OCI-LY7 (cell line): ENCODE data around the gene C3orf52. TPM values are rescaled to one million over a fixed set of nuclear protein-coding genes. Genes with fewer than 3 reads are reported as not detected.

Experiments used
- BruUV-seq: library from RNA; stranded (reverse); fragments of 400-500 nt; replicated peaks from 2 replicates; lab custom pipeline; 2021; lab: Mats Ljungman, UMichigan
- CTCF ChIA-PET: fragments of 300-600 bp; sonication (Branson Sonifier 250); formaldehyde crosslinking; loops from one replicate; lab custom pipeline; 2022; ENCODE audit warnings: antibody characterized with exemption; ENCODE audit not compliant: unreplicated experiment; lab: Charles Lee
- POLR2A ChIA-PET: fragments of 300-600 bp; sonication (Branson Sonifier 250); formaldehyde crosslinking; loops from one replicate; lab custom pipeline; 2022; ENCODE audit warnings: antibody characterized with exemption; lab: Charles Lee
- DNase-seq: peaks from one replicate; pipeline ENCODE4 v3.0.0-alpha.2; 2015; ENCODE audit warnings: low spot score
- H2AFZ ChIP-seq: fragments of 200-600 bp; sonication (generic), shearing (Covaris generic); 2 replicates; pipeline ENCODE4 v1.6.1; 2014; ENCODE audit warnings: mild to moderate bottlenecking, antibody characterized with exemption, low read length, moderate library complexity
- H3K27ac ChIP-seq: fragments of 200-600 bp; sonication (generic); 2 replicates; pipeline ENCODE4 v1.5.1; 2014; ENCODE audit warnings: mixed run types, low read depth, mild to moderate bottlenecking, moderate library complexity, low read length, inconsistent platforms; ENCODE audit not compliant: poor library complexity, severe bottlenecking
- H3K36me3 ChIP-seq: fragments of 200-600 bp; sonication (generic); 2 replicates; pipeline ENCODE4 v1.6.1; 2014; ENCODE audit warnings: mild to moderate bottlenecking, antibody characterized with exemption, low read length, moderate library complexity, mixed read lengths; ENCODE audit not compliant: insufficient read depth
- H3K4me1 ChIP-seq: fragments of 200-600 bp; sonication (generic); 2 replicates; pipeline ENCODE4 v1.5.1; 2014; ENCODE audit warnings: mild to moderate bottlenecking, low read length; ENCODE audit not compliant: insufficient read depth, poor library complexity, severe bottlenecking
- H3K4me2 ChIP-seq: fragments of 200-600 bp; sonication (generic); 2 replicates; pipeline ENCODE4 v1.6.1; 2014; ENCODE audit warnings: mild to moderate bottlenecking, low read length
- H3K4me3 ChIP-seq: fragments of 200-600 bp; sonication (generic); 2 replicates; pipeline ENCODE4 v1.5.1; 2014; ENCODE audit warnings: mild to moderate bottlenecking, low read depth, low read length; ENCODE audit not compliant: poor library complexity, severe bottlenecking
- H3K79me2 ChIP-seq: fragments of 200-600 bp; sonication (generic); 2 replicates; pipeline ENCODE4 v1.6.1; 2016; ENCODE audit warnings: low read depth, mild to moderate bottlenecking, low read length, moderate library complexity, mixed read lengths; ENCODE audit not compliant: insufficient read depth
- H3K9me2 ChIP-seq: fragments of 200-600 bp; sonication (generic); 2 replicates; pipeline ENCODE4 v1.6.1; 2016; ENCODE audit warnings: mild to moderate bottlenecking, low read length, mixed read lengths; ENCODE audit not compliant: insufficient read depth
- H3K9me3 ChIP-seq: fragments of 200-600 bp; sonication (generic); 2 replicates; pipeline ENCODE4 v1.6.1; 2014; ENCODE audit warnings: mild to moderate bottlenecking, mixed run types, low read length, mixed read lengths
- H4K20me1 ChIP-seq: fragments of 200-600 bp; sonication (generic); 2 replicates; pipeline ENCODE4 v1.6.1; 2014; ENCODE audit warnings: mild to moderate bottlenecking, antibody characterized with exemption, low read length, moderate library complexity, mixed read lengths; ENCODE audit not compliant: insufficient read depth
- EZH2phosphoT487 ChIP-seq: fragments of 200-600 bp; sonication (generic); IDR thresholded peaks from 2 replicates; pipeline ENCODE4 v1.6.1; 2018; ENCODE audit warnings: low read depth, borderline replicate concordance, mild to moderate bottlenecking, mixed run types, antibody characterized with exemption, low read length, moderate library complexity, mixed read lengths
- intact Hi-C: fragments of 100-400 bp; cut with micrococcal nuclease; formaldehyde crosslinking; loops from one replicate; pipeline ENCODE4 v1.10.0; 2022; ENCODE audit not compliant: unreplicated experiment
- total RNA-seq, 2 experiments: library from RNA; depleted of rRNA in 1 of 2; stranded (reverse); fragments of >200 nt in 1 of 2; shearing (Covaris generic) in 1 of 2; gene quantifications; 2 replicates each; pipeline ENCODE4 v1.2.3, GENCODE V29; 2014 to 2022
- TF ChIP-seq, protein P1 (sequence below): fragments of 200-600 bp; sonication (generic); conservative IDR thresholded peaks from 2 replicates; pipeline ENCODE4 v1.5.1; 2014; ENCODE audit warnings: mild to moderate bottlenecking, antibody characterized with exemption, low read length, moderate library complexity, mixed read lengths

C3orf52 gene
- total RNA-seq, 2 experiments from 2014 or later, result 11.2 to 19.0 TPM

DNA sequence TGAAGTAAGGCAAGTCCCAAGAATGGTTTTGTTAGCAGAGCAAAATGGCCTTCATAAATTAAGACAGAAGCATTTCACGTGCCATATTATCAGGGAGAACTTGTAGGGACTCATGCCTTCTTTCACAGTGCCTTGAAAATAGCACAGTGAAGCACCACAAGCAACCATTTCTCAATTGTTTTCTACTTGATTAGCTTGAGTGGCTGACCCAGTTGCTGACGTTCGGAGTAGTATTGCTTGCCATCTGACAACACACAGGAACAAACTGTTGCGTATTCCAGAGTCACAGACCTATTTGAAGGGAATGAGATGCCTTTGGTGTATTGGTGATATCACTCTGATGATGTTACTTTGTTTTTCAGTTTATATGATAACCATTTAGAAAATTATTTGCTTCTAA lies 3.0 kb upstream of the C3orf52 start:
- intact Hi-C loops, result no loop called here
- no peak overlapping the region for H2AFZ ChIP-seq
- no peaks in the 10 kb centered on the region for H4K20me1 ChIP-seq
- no peak overlapping the region for H3K4me2 ChIP-seq
- no peak overlapping the region for H3K27ac ChIP-seq
- no peaks in the 10 kb centered on the region for H3K9me2 ChIP-seq
- no peak overlapping the region for H3K4me3 ChIP-seq
- CTCF ChIA-PET, result no interaction called here
- POLR2A ChIA-PET, result no interaction called here
- H3K9me3 ChIP-seq, result no peaks in the 10 kb centered on the region
- BruUV-seq, result no TSS peak
- no peak for TF ChIP-seq EZH2phosphoT487
- no peak for DNase-seq
- peaks cover under 1% of the 10 kb centered on the region; the same call in 1 of the 2 replicates for H3K79me2 ChIP-seq
- H3K4me1 ChIP-seq, result peaks cover 26% of the 10 kb centered on the region
- H3K36me3 ChIP-seq, result no peaks in the 10 kb centered on the region

DNA sequence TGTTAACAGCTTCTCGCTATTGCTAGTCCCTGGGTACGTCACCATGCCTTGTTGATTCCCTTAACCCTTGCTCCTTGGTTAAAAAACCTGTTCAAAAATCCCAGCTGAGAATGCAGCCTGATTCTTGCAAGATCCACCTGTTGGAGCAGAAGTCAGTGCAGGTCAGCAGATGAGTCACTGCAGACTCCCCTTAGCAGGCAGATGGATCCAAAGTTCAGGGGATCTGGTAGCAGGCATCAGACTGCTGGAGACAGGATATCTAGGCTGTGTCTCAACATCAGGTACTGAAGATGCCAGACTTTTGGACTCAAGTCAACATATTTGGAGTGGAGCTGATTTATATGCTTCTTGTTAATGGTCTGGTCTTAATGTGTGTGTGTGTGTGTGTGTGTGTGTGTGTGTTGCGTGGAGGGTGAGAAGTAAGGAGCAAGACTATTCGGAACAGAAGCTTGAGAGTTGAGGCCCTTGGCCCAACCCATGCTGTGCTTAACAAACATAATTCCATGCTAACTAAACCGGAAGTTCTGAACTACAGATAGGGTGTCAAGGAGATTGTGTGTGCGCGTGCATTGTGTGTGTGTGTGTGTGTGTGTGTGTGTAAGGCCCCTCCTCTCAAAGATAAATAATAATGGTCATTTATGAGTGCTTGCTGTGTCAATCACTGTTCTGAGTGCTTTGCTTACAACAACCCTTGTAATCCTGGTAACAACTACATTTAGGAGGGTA lies 1.0 kb upstream of the C3orf52 start:
- BruUV-seq, result no TSS peak
- H3K79me2 ChIP-seq, result peaks cover 7% of the 10 kb centered on the region; the same call in 1 of the 2 replicates
- POLR2A ChIA-PET, result interaction anchor here (0.6 to 1.2 kb wide), 3 partner anchors 12 to 493 kb away, joined by 3 read pairs; no protein-coding TSS in a partner anchor
- no peak for DNase-seq
- H3K4me3 ChIP-seq, result no peak overlapping the region
- H3K36me3 ChIP-seq, result no peaks in the 10 kb centered on the region
- no peaks in the 10 kb centered on the region for H4K20me1 ChIP-seq
- no peaks in the 10 kb centered on the region for H3K9me3 ChIP-seq
- TF ChIP-seq, protein P1, sequence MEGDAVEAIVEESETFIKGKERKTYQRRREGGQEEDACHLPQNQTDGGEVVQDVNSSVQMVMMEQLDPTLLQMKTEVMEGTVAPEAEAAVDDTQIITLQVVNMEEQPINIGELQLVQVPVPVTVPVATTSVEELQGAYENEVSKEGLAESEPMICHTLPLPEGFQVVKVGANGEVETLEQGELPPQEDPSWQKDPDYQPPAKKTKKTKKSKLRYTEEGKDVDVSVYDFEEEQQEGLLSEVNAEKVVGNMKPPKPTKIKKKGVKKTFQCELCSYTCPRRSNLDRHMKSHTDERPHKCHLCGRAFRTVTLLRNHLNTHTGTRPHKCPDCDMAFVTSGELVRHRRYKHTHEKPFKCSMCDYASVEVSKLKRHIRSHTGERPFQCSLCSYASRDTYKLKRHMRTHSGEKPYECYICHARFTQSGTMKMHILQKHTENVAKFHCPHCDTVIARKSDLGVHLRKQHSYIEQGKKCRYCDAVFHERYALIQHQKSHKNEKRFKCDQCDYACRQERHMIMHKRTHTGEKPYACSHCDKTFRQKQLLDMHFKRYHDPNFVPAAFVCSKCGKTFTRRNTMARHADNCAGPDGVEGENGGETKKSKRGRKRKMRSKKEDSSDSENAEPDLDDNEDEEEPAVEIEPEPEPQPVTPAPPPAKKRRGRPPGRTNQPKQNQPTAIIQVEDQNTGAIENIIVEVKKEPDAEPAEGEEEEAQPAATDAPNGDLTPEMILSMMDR, result no peak
- TF ChIP-seq EZH2phosphoT487, result no peak
- intact Hi-C loops, result no loop called here
- CTCF ChIA-PET, result no interaction called here
- no peak overlapping the region for H3K27ac ChIP-seq
- peak overlapping the region; percentile 61; the same call in 1 of the 2 replicates for H2AFZ ChIP-seq
- peaks cover 35% of the 10 kb centered on the region for H3K4me1 ChIP-seq
- no peaks in the 10 kb centered on the region for H3K9me2 ChIP-seq
- H3K4me2 ChIP-seq, result 0 out of 2 replicates have a peak overlapping the region, but pooled peaks have one; percentile 93

DNA sequence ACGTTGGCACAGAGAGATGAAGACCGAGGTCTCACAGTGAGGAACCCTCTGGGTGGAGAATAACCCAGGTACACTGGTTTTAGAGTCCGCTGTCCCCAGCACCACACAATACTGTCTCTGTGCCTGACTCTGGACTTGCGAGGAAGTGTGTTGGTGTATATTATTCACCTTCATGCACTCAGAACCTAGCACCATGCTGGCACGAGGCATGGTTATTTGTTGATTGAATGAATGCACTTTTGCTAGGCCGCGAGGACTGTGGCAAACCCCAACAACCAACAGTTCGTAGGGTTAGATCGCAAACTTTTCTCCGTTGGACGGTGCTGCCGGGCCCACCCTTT lies 484 bp upstream of the C3orf52 start:
- H3K9me2 ChIP-seq, result no peaks in the 10 kb centered on the region
- peaks cover 7% of the 10 kb centered on the region; the same call in 1 of the 2 replicates for H3K79me2 ChIP-seq
- BruUV-seq, result no TSS peak
- H3K4me1 ChIP-seq, result peaks cover 41% of the 10 kb centered on the region
- H2AFZ ChIP-seq, result peak overlapping the region; percentile 61; the same call in 1 of the 2 replicates
- TF ChIP-seq, protein P1, result no peak
- TF ChIP-seq EZH2phosphoT487, result no peak
- H3K36me3 ChIP-seq, result no peaks in the 10 kb centered on the region
- peak overlapping the region; percentile 74 for H3K4me3 ChIP-seq
- H3K4me2 ChIP-seq, result peak overlapping the region; percentile 93
- no peak overlapping the region for H3K27ac ChIP-seq
- DNase-seq, result no peak
- CTCF ChIA-PET, result no interaction called here
- no peaks in the 10 kb centered on the region for H4K20me1 ChIP-seq
- POLR2A ChIA-PET, result interaction anchor here (0.9 to 2.2 kb wide), 2 partner anchors 7 to 12 kb away, joined by 3 to 7 read pairs; no protein-coding TSS in a partner anchor
- intact Hi-C loops, result no loop called here
- H3K9me3 ChIP-seq, result no peaks in the 10 kb centered on the region
